Type B pancreatic cell (in vitro differentiated cells): ENCODE results near the gene FXYD5. TPM values are rescaled to one million over a fixed set of nuclear protein-coding genes. Genes with fewer than 3 reads are reported as not detected.

Source experiments
- DNase-seq: peaks from one replicate; pipeline ENCODE4 v3.0.0; 2021; ENCODE audit warnings: mixed read lengths; ENCODE audit not compliant: unreplicated experiment; ENCODE audit errors: extremely low spot score
- H3K27ac Mint-ChIP-seq: 2 replicates; pipeline ENCODE4 v1.8.0; 2021; ENCODE audit warnings: mild to moderate bottlenecking, mixed read lengths
- H3K27me3 Mint-ChIP-seq: 2 replicates; pipeline ENCODE4 v1.8.0; 2021; ENCODE audit warnings: mixed read lengths
- H3K36me3 Mint-ChIP-seq: 2 replicates; pipeline ENCODE4 v1.8.0; 2021; ENCODE audit warnings: mixed read lengths
- H3K4me1 Mint-ChIP-seq: one replicate; pipeline ENCODE4 v1.8.0; 2021; ENCODE audit warnings: mixed read lengths; ENCODE audit not compliant: unreplicated experiment
- H3K4me3 Mint-ChIP-seq: 2 replicates; pipeline ENCODE4 v1.8.0; 2021; ENCODE audit warnings: mild to moderate bottlenecking, mixed read lengths
- H3K9me3 Mint-ChIP-seq: 2 replicates; pipeline ENCODE4 v1.8.0; 2021; ENCODE audit warnings: mixed read lengths
- total RNA-seq: library from RNA; stranded (reverse); gene quantifications from 2 replicates; pipeline ENCODE4 v1.2.1, GENCODE V29; 2021; ENCODE audit warnings: low replicate concordance
- TF ChIP-seq, protein P1 (sequence below): fragments of 200-600 bp; sonication (generic); conservative IDR thresholded peaks from 2 replicates; pipeline ENCODE4 v1.5.0; 2021; ENCODE audit warnings: antibody characterized with exemption, mild to moderate bottlenecking

Gene FXYD5
- total RNA-seq, 1 donor from 2014 or later = 24.2 TPM

GRCh38 chr19:35177377-35178274 is 23.1 kb downstream of the FXYD5 start:
- Mint-ChIP-seq H3K36me3 (no peaks in the 10 kb centered on the region), H3K4me1 (peaks cover 5% of the 10 kb centered on the region), H3K9me3 (peaks cover 4% of the 10 kb centered on the region), H3K27ac (no peak overlapping the region), H3K4me3 (no peak overlapping the region), H3K27me3 (peaks cover 5% of the 10 kb centered on the region)
- no peak for DNase-seq
- TF ChIP-seq, protein P1, sequence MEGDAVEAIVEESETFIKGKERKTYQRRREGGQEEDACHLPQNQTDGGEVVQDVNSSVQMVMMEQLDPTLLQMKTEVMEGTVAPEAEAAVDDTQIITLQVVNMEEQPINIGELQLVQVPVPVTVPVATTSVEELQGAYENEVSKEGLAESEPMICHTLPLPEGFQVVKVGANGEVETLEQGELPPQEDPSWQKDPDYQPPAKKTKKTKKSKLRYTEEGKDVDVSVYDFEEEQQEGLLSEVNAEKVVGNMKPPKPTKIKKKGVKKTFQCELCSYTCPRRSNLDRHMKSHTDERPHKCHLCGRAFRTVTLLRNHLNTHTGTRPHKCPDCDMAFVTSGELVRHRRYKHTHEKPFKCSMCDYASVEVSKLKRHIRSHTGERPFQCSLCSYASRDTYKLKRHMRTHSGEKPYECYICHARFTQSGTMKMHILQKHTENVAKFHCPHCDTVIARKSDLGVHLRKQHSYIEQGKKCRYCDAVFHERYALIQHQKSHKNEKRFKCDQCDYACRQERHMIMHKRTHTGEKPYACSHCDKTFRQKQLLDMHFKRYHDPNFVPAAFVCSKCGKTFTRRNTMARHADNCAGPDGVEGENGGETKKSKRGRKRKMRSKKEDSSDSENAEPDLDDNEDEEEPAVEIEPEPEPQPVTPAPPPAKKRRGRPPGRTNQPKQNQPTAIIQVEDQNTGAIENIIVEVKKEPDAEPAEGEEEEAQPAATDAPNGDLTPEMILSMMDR = no peak

- Mint-ChIP-seq H3K4me3 (no peak overlapping the region), H3K27ac (no peak overlapping the region), H3K27me3 (peaks cover 5% of the 10 kb centered on the region), H3K9me3 (peaks cover 4% of the 10 kb centered on the region), H3K4me1 (peaks cover 5% of the 10 kb centered on the region), H3K36me3 (no peaks in the 10 kb centered on the region)
- no peak for DNase-seq
- TF ChIP-seq, protein P1 = no peak
These were observed 24.2 kb downstream of the FXYD5 start for GRCh38 chr19:35178701-35179100.

GRCh38 chr19:35179830-35180229 is 25.3 kb downstream of the FXYD5 start:
- H3K4me1 Mint-ChIP-seq = peaks cover 5% of the 10 kb centered on the region
- H3K27ac Mint-ChIP-seq = no peak overlapping the region
- no peak overlapping the region for H3K4me3 Mint-ChIP-seq
- no peak for DNase-seq
- H3K9me3 Mint-ChIP-seq = peaks cover 9% of the 10 kb centered on the region
- H3K27me3 Mint-ChIP-seq = peaks cover 5% of the 10 kb centered on the region
- TF ChIP-seq, protein P1 = no peak
- H3K36me3 Mint-ChIP-seq = no peaks in the 10 kb centered on the region

DNA sequence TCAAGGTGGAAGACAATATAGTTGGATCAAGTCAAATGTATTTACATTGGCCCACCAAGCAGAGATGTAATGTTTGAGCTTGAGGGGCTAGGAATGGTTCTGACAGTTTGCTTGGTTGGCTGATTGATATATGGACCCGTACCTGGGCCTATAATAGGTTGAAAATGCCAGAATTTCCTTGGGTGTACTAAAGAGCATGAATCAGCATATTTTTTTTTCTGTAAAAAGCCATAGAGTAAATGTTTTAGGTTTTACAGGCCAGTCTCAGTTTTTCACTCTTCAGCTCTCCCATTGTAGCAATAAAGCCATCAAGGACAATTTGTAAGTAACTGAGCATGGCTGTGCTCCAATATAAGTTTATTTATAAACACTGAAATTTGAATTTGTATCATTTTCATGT is 26.9 kb downstream of the FXYD5 start:
- H3K36me3 Mint-ChIP-seq = no peaks in the 10 kb centered on the region

GRCh38 chr19:35184267-35184666 is 29.7 kb downstream of the FXYD5 start:
- no peaks in the 10 kb centered on the region for H3K36me3 Mint-ChIP-seq
- no peak overlapping the region for H3K27ac Mint-ChIP-seq
- TF ChIP-seq, protein P1 = no peak
- peaks cover under 1% of the 10 kb centered on the region for H3K27me3 Mint-ChIP-seq
- no peak for DNase-seq
- no peaks in the 10 kb centered on the region for H3K4me1 Mint-ChIP-seq
- H3K4me3 Mint-ChIP-seq = no peak overlapping the region
- peaks cover 5% of the 10 kb centered on the region for H3K9me3 Mint-ChIP-seq

More for the DNA sequence above, 26.9 kb downstream of the FXYD5 start:
- TF ChIP-seq, protein P1 = no peak
- Mint-ChIP-seq H3K9me3 (peaks cover 9% of the 10 kb centered on the region), H3K4me3 (no peak overlapping the region), H3K27ac (no peak overlapping the region), H3K4me1 (no peaks in the 10 kb centered on the region), H3K27me3 (peaks cover 5% of the 10 kb centered on the region)
- no peak for DNase-seq
